Hepatocyte (in vitro differentiated cells): ENCODE data around the gene POU2AF1.

ENCODE experiments used
- EZH2 ChIP-seq: fragments of 200-600 bp; sonication (generic); IDR thresholded peaks from 2 replicates; pipeline ENCODE4 v1.6.1; 2016; ENCODE audit warnings: antibody characterized with exemption, mild to moderate bottlenecking, borderline replicate concordance
- EZH2phosphoT487 ChIP-seq: fragments of 200-600 bp; sonication (generic); IDR thresholded peaks from one replicate; pipeline ENCODE4 v1.6.1; 2018; ENCODE audit warnings: antibody characterized with exemption, mild to moderate bottlenecking, low read depth, moderate library complexity; ENCODE audit not compliant: unreplicated experiment, severe bottlenecking
- TF ChIP-seq, protein P1 (sequence below): fragments of 200-600 bp; sonication (generic); IDR thresholded peaks from 2 replicates; pipeline ENCODE4 v1.5.1; 2016; ENCODE audit warnings: antibody characterized with exemption, mild to moderate bottlenecking; ENCODE audit not compliant: poor library complexity

DNA sequence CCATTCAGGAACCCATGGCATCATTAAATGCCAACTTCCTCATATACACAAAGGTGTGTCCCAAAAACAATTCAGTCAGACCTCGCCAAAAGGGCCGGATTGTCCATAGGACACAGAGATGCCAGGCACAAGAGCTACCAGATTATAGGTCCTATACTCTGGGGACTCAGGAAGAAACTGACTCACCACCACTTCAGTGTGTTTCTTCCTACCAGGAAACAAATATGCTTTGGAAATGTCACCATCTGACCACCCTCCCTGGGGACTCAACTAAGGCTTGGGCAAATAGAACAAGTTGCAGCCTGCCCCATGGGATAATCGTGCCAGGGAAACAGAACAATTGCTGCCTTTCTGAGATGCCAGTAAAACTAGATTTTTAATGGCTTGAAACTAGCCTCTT, 69.0 kb downstream of the POU2AF1 start:
- TF ChIP-seq, protein P1, sequence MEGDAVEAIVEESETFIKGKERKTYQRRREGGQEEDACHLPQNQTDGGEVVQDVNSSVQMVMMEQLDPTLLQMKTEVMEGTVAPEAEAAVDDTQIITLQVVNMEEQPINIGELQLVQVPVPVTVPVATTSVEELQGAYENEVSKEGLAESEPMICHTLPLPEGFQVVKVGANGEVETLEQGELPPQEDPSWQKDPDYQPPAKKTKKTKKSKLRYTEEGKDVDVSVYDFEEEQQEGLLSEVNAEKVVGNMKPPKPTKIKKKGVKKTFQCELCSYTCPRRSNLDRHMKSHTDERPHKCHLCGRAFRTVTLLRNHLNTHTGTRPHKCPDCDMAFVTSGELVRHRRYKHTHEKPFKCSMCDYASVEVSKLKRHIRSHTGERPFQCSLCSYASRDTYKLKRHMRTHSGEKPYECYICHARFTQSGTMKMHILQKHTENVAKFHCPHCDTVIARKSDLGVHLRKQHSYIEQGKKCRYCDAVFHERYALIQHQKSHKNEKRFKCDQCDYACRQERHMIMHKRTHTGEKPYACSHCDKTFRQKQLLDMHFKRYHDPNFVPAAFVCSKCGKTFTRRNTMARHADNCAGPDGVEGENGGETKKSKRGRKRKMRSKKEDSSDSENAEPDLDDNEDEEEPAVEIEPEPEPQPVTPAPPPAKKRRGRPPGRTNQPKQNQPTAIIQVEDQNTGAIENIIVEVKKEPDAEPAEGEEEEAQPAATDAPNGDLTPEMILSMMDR, result no peak
- TF ChIP-seq EZH2phosphoT487 (no peak), EZH2 (no peak)
